ENCODE data around the gene C12orf50. TPM values are rescaled to one million over a fixed set of nuclear protein-coding genes. Genes with fewer than 3 reads are reported as not detected.
A peak's percentile ranks its signal among the peaks of the same experiment; 100 is the strongest.
"Not testable (repeated sequence)": the region's sequence is repeated elsewhere in the genome, so short reads cannot be mapped to it uniquely, and the experiment has no call there.

C12orf50 gene
- total RNA-seq, 6 experiments from 2014 or later: not detected

DNA sequence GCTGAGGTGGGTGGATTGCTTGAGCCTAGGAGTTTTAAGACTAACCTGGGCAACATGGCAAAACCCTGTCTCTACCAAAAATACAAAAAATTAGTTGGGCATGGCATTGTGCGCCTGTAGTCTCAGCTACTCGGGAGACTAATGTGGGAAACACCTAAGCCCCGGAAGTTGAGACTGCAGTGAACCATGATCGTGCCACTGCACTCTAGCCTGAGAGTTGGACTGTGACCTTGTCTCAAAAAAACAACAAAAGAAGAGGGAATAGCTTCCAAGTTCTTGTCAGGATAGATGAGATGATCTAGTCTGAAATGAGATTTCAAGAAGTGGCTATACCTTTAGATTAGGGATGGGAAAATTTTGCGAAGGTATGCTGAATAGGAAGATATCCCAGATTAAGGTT lies 14.8 kb upstream of the C12orf50 start:
- Histone ChIP-seq H3K27me3 (no peaks in the 10 kb centered on the region), H3K27ac (peak overlapping the region in 1 of 3 donors; percentile 15), H3K4me1 (no peaks in the 10 kb centered on the region), H3K9me3 (no peaks in the 10 kb centered on the region), H3K36me3 (peaks cover 0 to 46% (median 13%) of the 10 kb centered on the region in 4 donors), H3K4me3 (no peak overlapping the region)
- no peak for TF ChIP-seq POLR2A (IDR thresholded peaks at IDR 0.05)
- DNase-seq (peak in 2 of 3 donors; percentile 49 to 52), ATAC-seq (peak; percentile 85 to 97 (median 94))
- intact Hi-C loops (cut with DNase I): no loop called here
- 55% methylated on average over 3 of the region's 5 CpGs for WGBS (ENCODE audit: insufficient coverage, low coverage, low lambda C conversion rate, missing lambda C conversion rate)

DNA sequence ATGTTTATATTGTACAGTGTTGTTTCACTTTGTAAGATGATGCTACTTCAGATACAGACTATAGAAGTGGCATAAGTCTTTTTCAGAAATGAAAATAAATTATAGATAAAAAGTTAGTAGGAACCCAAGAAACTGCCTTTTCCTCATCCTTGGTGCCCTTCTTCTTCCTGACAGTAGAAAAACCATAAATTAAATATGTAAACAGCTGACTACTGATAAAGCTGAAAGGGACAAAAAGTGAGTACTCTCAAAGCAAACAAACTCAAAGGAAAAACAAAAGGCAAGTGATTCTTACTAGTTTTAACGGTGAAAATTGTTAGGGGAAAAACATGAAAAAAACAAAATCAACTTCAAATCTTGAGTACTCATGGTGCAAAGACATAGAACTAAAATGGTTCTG lies 8.6 kb upstream of the C12orf50 start:
- no peaks in the 10 kb centered on the region for H3K27me3 ChIP-seq
- intact Hi-C loops (cut with DNase I): no loop called here
- no peak overlapping the region for H3K4me3 ChIP-seq
- TF ChIP-seq, protein P1, sequence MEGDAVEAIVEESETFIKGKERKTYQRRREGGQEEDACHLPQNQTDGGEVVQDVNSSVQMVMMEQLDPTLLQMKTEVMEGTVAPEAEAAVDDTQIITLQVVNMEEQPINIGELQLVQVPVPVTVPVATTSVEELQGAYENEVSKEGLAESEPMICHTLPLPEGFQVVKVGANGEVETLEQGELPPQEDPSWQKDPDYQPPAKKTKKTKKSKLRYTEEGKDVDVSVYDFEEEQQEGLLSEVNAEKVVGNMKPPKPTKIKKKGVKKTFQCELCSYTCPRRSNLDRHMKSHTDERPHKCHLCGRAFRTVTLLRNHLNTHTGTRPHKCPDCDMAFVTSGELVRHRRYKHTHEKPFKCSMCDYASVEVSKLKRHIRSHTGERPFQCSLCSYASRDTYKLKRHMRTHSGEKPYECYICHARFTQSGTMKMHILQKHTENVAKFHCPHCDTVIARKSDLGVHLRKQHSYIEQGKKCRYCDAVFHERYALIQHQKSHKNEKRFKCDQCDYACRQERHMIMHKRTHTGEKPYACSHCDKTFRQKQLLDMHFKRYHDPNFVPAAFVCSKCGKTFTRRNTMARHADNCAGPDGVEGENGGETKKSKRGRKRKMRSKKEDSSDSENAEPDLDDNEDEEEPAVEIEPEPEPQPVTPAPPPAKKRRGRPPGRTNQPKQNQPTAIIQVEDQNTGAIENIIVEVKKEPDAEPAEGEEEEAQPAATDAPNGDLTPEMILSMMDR (IDR thresholded peaks at IDR 0.05): no peak
- no peak for TF ChIP-seq POLR2A (IDR thresholded peaks at IDR 0.05)
- no peak for DNase-seq
- 61% methylated on average over 1 of the region's 1 CpG for WGBS (ENCODE audit: insufficient coverage, low coverage, low lambda C conversion rate, missing lambda C conversion rate)
- no peak overlapping the region for H3K27ac ChIP-seq
- H3K4me1 ChIP-seq: peaks cover 0 to 19% (median 0%) of the 10 kb centered on the region in 4 donors
- H3K36me3 ChIP-seq: no peaks in the 10 kb centered on the region
- ATAC-seq: no peak
- H3K9me3 ChIP-seq: no peaks in the 10 kb centered on the region

DNA sequence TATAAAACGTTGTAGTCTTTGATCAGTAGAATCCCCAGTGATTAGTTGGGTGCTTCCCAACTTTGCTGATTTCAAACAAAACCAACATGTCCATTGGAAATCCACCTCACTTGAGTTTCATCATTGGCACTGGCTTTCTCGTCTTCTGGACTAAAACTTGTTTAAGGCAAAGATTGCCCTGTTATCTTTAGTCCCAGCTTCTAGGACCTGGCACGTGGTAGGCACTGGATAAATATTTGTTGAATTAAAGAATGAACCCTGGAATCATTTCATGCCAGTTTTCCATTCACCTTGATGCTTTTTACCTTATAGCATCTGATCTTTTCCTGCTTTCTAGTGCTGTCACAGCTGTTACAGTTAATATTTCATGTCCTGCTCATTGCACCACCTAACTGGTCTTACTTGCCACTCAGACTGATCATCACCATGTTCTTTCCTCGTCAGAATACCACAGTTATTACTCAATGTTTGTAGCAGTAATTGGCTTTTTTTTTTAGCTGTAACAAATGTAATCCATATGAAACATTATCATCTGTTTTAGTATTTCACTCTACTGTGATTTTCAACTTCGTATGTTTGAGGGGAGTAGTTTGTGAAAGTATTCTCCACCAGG lies 7.3 kb upstream of the C12orf50 start:
- Histone ChIP-seq H3K4me3 (peak overlapping the region; percentile 67 to 87 (median 75)), H3K4me1 (peaks cover 0 to 19% (median 0%) of the 10 kb centered on the region in 4 donors), H3K9me3 (no peaks in the 10 kb centered on the region), H3K27me3 (no peaks in the 10 kb centered on the region), H3K27ac (peak overlapping the region in 1 of 3 donors; percentile 72), H3K36me3 (no peaks in the 10 kb centered on the region)
- ATAC-seq (peak; percentile 8 to 41 (median 34)), DNase-seq (no peak)
- TF ChIP-seq POLR2A (IDR thresholded peaks at IDR 0.05): no peak
- TF ChIP-seq, protein P1 (IDR thresholded peaks at IDR 0.05): no peak
- intact Hi-C loops (cut with DNase I): no loop called here
- 12% methylated on average over 5 of the region's 5 CpGs for WGBS (ENCODE audit: insufficient coverage, low coverage, low lambda C conversion rate, missing lambda C conversion rate)

DNA sequence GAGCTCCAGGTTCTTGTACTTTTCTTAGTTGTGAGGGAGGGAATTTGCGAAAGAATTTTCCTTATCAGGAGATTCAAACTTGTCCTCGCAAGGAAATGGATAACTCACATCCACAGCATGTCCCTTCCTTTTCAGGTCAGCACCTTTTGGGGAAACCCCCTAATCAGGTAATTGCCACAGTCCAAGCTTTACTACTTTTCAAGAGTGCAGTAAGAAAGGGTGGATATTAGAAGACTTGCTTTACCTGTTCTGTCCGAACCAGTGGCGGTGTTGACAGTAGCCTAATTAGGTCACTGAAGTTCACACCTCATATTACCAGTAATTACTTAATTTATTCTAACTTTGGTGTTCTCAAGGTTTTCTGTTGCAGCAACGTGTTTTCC lies 6.7 kb upstream of the C12orf50 start:
- H3K9me3 ChIP-seq: no peaks in the 10 kb centered on the region
- intact Hi-C loops (cut with DNase I): no loop called here
- WGBS (ENCODE audit: insufficient coverage, low coverage, low lambda C conversion rate, missing lambda C conversion rate): 2% methylated on average over 5 of the region's 5 CpGs
- no peak for DNase-seq
- H3K36me3 ChIP-seq: no peaks in the 10 kb centered on the region
- H3K4me3 ChIP-seq: peak overlapping the region; percentile 67 to 87 (median 75)
- ATAC-seq: peak; percentile 12 to 38 (median 32)
- TF ChIP-seq POLR2A (IDR thresholded peaks at IDR 0.05): no peak
- TF ChIP-seq, protein P1 (IDR thresholded peaks at IDR 0.05): no peak
- peaks cover 0 to 19% (median 0%) of the 10 kb centered on the region in 4 donors for H3K4me1 ChIP-seq
- no peaks in the 10 kb centered on the region for H3K27me3 ChIP-seq
- peak overlapping the region; percentile 53 to 72 (median 71) for H3K27ac ChIP-seq

DNA sequence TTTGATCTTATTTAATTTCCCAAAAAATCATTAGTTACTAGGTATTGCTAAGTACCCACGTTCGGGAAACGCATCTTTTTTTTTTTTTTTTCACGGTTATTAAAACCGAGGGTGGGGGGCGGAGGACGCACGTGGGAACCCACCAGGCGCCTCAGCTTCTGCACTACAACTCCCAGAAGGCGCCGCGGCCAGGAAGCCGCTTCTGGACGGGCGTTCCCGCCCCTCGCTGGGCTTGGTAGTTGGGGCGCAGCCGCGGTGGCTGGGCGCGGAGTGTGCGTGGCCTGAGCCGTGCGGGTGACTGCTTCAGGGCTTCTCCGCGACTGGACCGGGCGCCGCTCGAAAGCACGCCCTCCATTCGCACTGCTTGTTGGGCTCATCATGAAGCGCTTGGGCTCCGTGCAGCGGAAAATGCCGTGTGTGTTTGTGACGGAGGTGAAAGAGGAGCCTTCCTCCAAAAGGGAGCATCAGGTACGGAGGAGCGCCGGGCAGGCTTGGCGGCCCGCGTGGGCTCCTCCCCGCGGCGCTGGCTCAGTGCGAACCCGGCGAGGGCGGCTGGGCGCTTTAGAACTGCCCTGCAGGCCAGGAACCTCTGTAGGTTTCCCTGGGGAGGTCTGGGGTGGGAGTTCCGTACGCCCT lies 6.2 kb upstream of the C12orf50 start:
- DNase-seq: peak; percentile 94 to 95 (median 94)
- H3K9me3 ChIP-seq: no peaks in the 10 kb centered on the region
- peak overlapping the region; percentile 53 to 72 (median 71) for H3K27ac ChIP-seq
- H3K36me3 ChIP-seq: no peaks in the 10 kb centered on the region
- intact Hi-C loops (cut with DNase I): no loop called here
- H3K27me3 ChIP-seq: no peaks in the 10 kb centered on the region
- peak overlapping the region; percentile 67 to 87 (median 75) for H3K4me3 ChIP-seq
- TF ChIP-seq, protein P1 (IDR thresholded peaks at IDR 0.05): no peak
- peak; percentile 83 for TF ChIP-seq POLR2A (IDR thresholded peaks at IDR 0.05)
- H3K4me1 ChIP-seq: peaks cover 0 to 19% (median 0%) of the 10 kb centered on the region in 4 donors
- peak; percentile 99 to 100 (median 99) for ATAC-seq
- 0% methylated on average over 33 of the region's 54 CpGs for WGBS (ENCODE audit: insufficient coverage, low coverage, low lambda C conversion rate, missing lambda C conversion rate)

DNA sequence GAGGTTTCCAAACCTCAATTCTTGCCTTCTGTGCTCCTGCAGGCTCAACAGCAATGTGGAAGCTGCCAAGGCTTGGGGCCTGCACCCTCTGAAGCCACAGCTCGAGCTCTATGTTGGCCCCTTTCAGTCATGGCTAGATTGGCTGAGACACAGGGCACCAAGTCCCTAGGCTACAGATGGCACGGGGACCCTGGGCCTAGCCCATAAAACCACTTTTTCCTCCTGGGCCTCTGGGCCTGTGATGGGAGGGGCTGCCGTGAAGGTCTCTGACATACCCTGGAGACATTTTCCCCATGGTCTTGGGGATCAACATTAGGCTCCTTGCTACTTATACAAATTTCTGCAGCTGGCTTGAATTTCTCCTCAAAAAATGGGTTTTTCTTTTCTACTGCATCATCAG lies 2.0 kb upstream of the C12orf50 start:
- intact Hi-C loops (cut with DNase I); ATAC-seq; DNase-seq; H3K27ac ChIP-seq; H3K27me3 ChIP-seq; H3K36me3 ChIP-seq; H3K4me1 ChIP-seq; H3K4me3 ChIP-seq; H3K9me3 ChIP-seq: not testable (repeated sequence)
- WGBS (ENCODE audit: insufficient coverage, low coverage, low lambda C conversion rate, missing lambda C conversion rate): 83% methylated on average over 2 of the region's 3 CpGs
